Prostate gland (tissue), 2 donors: ENCODE results near the gene KRTAP22-1. TPM values are rescaled to one million over a fixed set of nuclear protein-coding genes. Genes with fewer than 3 reads are reported as not detected.

Experiments used
- DNase-seq: peaks from one replicate; pipeline ENCODE4 v3.0.0-alpha.2; 2019; ENCODE audit warnings: low spot score
- H3K27ac ChIP-seq, 2 donors: fragments of 200-600 bp; sonication (generic); 2 replicates each; pipeline ENCODE4 v1.5.1; 2017 to 2019
- H3K27me3 ChIP-seq: fragments of 200-600 bp; sonication (generic); replicated peaks from 2 replicates; pipeline ENCODE4 v1.5.1; 2019; ENCODE audit not compliant: insufficient read depth
- H3K36me3 ChIP-seq, 2 donors: fragments of 200-600 bp; sonication (generic); 1 replicate in 1 of 2; 2 replicates in 1 of 2; pipeline versions ENCODE4 v1.5.1 to v1.8.1; 2017 to 2019
- H3K4me1 ChIP-seq: fragments of 200-600 bp; sonication (generic); replicated peaks from 2 replicates; pipeline ENCODE4 v1.5.1; 2019
- H3K4me3 ChIP-seq, 2 donors: fragments of 200-600 bp; sonication (generic); 2 replicates each; pipeline ENCODE4 v1.5.1; 2017 to 2019
- H3K9me3 ChIP-seq: fragments of 200-600 bp; sonication (generic); 2 replicates; pipeline ENCODE4 v1.5.1; 2017
- POLR2A ChIP-seq: fragments of 450-650 bp; IDR thresholded peaks from one replicate; pipeline ENCODE4 v1.6.1; 2016; ENCODE audit warnings: antibody characterized with exemption, mild to moderate bottlenecking
- POLR2AphosphoS5 ChIP-seq: sonication (generic); formaldehyde crosslinking; IDR thresholded peaks from one replicate; pipeline ENCODE4 v1.6.1; 2017; ENCODE audit warnings: antibody characterized with exemption
- WGBS: methylation state at CpG from one replicate; pipeline ENCODE4 v1.1.5; 2018; 5-methylcytosine and 5-hydroxymethylcytosine counted together
- intact Hi-C: fragments of 100-400 bp; cut with DNase I; formaldehyde crosslinking; loops from one replicate; pipeline ENCODE4 v1.14.2; 2022
- total RNA-seq, 2 donors: library from RNA; depleted of rRNA; stranded (reverse); fragments of >200 nt; gene quantifications; one replicate each; pipeline ENCODE4 v1.1.0, GENCODE V29; 2016
- TF ChIP-seq, protein P1 (sequence below), 4 experiments: fragments of 200-600 bp in 2 of 4; fragments of 450-650 bp in 2 of 4; sonication (generic) in 2 of 4; IDR thresholded peaks; 1 replicate in 3 of 4; 2 replicates in 1 of 4; pipeline ENCODE4 v1.5.1; 2016 to 2019; ENCODE audit warnings: antibody characterized with exemption in 4 of 4, mild to moderate bottlenecking in 2 of 4, moderate library complexity in 2 of 4

The KRTAP22-1 gene
- total RNA-seq, 2 donors from 2014 or later, result not detected

DNA sequence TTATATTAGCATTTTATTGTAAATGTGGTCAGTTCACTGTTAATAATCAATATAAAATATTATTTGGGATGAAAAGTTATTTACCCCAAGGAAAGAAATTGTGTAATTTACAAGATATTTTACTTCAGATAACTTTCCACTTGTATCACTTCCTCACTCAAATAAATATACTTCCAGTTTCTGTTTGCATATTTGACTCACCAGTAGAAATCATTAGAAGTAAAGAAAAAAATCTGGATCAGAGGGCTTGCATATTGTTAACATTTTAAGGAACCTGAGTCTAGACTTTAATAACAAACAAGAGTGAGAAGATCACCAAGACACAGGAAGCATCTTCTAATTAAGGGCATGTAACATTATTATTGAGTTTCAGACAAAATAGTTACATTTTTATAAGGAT is 19.2 kb downstream of the KRTAP22-1 start:
- H3K4me1 ChIP-seq, result no peaks in the 10 kb centered on the region
- no peak for DNase-seq
- no peaks in the 10 kb centered on the region for H3K36me3 ChIP-seq
- no peaks in the 10 kb centered on the region for H3K27me3 ChIP-seq
- H3K27ac ChIP-seq, result no peak overlapping the region
- intact Hi-C loops, result no loop called here
- H3K4me3 ChIP-seq, result no peak overlapping the region
- TF ChIP-seq POLR2A (no peak), POLR2AphosphoS5 (no peak)
- TF ChIP-seq, protein P1, sequence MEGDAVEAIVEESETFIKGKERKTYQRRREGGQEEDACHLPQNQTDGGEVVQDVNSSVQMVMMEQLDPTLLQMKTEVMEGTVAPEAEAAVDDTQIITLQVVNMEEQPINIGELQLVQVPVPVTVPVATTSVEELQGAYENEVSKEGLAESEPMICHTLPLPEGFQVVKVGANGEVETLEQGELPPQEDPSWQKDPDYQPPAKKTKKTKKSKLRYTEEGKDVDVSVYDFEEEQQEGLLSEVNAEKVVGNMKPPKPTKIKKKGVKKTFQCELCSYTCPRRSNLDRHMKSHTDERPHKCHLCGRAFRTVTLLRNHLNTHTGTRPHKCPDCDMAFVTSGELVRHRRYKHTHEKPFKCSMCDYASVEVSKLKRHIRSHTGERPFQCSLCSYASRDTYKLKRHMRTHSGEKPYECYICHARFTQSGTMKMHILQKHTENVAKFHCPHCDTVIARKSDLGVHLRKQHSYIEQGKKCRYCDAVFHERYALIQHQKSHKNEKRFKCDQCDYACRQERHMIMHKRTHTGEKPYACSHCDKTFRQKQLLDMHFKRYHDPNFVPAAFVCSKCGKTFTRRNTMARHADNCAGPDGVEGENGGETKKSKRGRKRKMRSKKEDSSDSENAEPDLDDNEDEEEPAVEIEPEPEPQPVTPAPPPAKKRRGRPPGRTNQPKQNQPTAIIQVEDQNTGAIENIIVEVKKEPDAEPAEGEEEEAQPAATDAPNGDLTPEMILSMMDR (IDR thresholded peaks at IDR 0.05), result no peak
- H3K9me3 ChIP-seq, result no peaks in the 10 kb centered on the region

DNA sequence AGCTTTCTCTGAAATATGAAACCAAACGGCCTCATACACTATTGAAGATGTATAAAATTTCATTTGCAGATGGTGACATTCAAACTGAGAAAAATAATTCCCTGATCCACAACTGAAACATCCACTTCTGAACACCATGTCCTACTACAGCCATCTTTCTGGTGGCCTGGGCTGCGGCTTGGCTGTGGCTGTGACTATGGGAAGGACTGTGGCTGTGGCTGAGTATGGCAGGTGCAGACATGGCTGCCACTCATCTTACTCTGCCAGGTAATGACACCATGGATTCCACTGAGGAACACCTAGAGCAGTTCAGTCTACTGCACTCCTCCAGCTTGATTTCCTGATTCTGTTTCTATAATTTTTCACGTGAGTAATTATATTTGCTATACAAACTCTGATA is 19.6 kb downstream of the KRTAP22-1 start, which contains the start of gene KRTAP20-4:
KRTAP20-4 (plus strand) TSS at position 106 of the 400 bp plus-strand sequence.
- intact Hi-C loops, result no loop called here
- 70% methylated on average over 3 of the region's 3 CpGs for WGBS
- TF ChIP-seq POLR2A (no peak), POLR2AphosphoS5 (no peak)
- TF ChIP-seq, protein P1 (IDR thresholded peaks at IDR 0.05), result no peak
- Histone ChIP-seq H3K9me3 (no peaks in the 10 kb centered on the region), H3K27me3 (no peaks in the 10 kb centered on the region), H3K4me3 (no peak within 1 kb of the TSS), H3K27ac (no peak within 1 kb of the TSS), H3K36me3 (no peaks in the 10 kb centered on the region), H3K4me1 (no peaks in the 10 kb centered on the region)
- no peak for DNase-seq

DNA sequence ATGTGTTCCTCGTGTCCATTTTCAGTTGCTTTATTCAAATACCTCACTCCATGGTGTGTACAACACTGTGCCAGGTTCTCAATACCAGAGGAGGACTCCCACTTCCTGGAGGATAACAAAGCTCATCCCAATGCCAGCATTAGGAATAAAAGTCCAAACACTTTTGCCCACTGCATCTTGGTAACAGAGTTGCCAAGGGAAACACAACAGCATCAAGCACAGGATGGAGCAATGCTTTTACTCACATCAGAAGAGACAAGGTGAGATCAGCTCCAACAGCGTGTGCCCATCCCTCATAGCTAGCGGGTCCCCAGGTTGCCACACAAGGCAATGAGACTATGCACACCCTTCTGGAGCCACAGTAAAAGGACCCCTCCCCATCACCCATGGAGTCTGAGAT is 22.5 kb downstream of the KRTAP22-1 start:
- H3K27me3 ChIP-seq, result no peaks in the 10 kb centered on the region
- H3K27ac ChIP-seq, result no peak overlapping the region
- H3K36me3 ChIP-seq, result no peaks in the 10 kb centered on the region
- no peak for DNase-seq
- no peaks in the 10 kb centered on the region for H3K9me3 ChIP-seq
- WGBS, result 96% methylated on average over 3 of the region's 3 CpGs
- no peaks in the 10 kb centered on the region for H3K4me1 ChIP-seq
- TF ChIP-seq POLR2A, result no peak
- TF ChIP-seq, protein P1 (IDR thresholded peaks at IDR 0.05), result no peak
- no peak for TF ChIP-seq POLR2AphosphoS5
- intact Hi-C loops, result no loop called here
- no peak overlapping the region for H3K4me3 ChIP-seq

DNA sequence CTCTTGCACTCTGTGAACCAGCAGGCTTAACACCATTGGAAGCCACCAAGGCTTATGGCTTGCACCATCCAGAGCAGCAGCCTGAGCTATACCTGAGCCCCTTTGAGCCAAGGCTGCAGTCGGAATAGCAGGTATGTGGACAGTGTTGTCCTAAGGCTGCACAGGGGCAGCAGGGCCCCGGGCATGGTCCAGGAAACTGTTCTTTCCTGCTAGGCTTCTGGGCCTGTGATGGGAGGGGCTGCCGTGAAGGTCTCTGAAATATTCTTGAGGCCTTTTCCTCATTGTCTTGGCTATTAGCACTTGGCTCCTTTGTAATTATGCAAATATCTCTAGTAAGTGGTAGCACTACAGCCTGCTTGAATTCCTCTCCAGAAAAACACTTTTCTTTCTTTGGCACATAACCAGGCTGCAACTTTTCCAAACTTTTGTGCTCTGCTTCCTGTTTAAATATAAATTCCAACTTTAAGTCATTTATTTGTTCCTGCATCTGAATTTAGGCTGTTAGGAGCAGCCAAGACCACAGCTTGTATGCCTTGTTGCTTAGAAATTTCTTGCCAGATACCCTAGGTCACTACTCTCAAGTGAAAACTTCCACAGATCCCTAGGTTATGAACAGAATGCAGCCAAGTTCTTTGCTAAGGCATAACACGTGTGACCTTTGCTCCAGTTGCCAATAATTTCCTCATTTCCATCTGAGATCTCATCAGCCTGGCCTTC is 24.7 kb downstream of the KRTAP22-1 start:
- Histone ChIP-seq H3K36me3 (no peaks in the 10 kb centered on the region), H3K9me3 (no peaks in the 10 kb centered on the region), H3K27me3 (no peaks in the 10 kb centered on the region), H3K4me1 (no peaks in the 10 kb centered on the region), H3K27ac (no peak overlapping the region), H3K4me3 (no peak overlapping the region)
- intact Hi-C loops, result no loop called here
- TF ChIP-seq POLR2AphosphoS5, result no peak
- TF ChIP-seq POLR2A, result no peak
- TF ChIP-seq, protein P1 (IDR thresholded peaks at IDR 0.05), result no peak
- 91% methylated on average over 4 of the region's 4 CpGs for WGBS
- no peak for DNase-seq

DNA sequence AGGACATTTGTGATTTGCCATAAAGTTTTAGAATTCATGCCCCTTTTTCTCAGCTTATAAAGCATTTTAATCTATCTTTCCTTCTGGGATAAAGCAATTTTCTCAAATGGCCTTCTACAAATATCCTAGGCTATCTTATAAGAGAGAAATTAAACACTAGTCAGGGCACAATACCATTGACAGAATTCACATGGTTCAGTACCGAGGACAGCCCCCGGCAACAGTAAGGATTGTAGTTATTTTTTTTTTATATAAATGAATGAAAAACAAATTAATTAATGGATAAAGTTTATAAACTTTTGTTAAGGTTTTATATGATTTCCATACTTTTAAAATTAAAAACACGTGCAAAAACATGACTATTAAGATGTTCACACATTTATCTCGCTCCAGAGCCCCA is 27.2 kb downstream of the KRTAP22-1 start:
- H3K4me3 ChIP-seq, result no peak overlapping the region
- no peak for DNase-seq
- intact Hi-C loops, result no loop called here
- 92% methylated on average over 4 of the region's 4 CpGs for WGBS
- H3K36me3 ChIP-seq, result no peaks in the 10 kb centered on the region
- no peaks in the 10 kb centered on the region for H3K27me3 ChIP-seq
- H3K9me3 ChIP-seq, result no peaks in the 10 kb centered on the region
- TF ChIP-seq POLR2AphosphoS5 (no peak), POLR2A (no peak)
- TF ChIP-seq, protein P1 (IDR thresholded peaks at IDR 0.05), result no peak
- no peaks in the 10 kb centered on the region for H3K4me1 ChIP-seq
- no peak overlapping the region for H3K27ac ChIP-seq
